IMR-90 (cell line): ENCODE measurements around the gene DDX24.

Source experiments
- POLR2A ChIP-seq: IDR thresholded peaks from 2 replicates; pipeline ENCODE4 v1.6.1; 2012; ENCODE audit warnings: mild to moderate bottlenecking, low read depth, low read length
- RAD21 ChIP-seq: IDR thresholded peaks from 2 replicates; pipeline ENCODE4 v1.6.1; 2012; ENCODE audit warnings: low read length, improper control_type of control experiment
- RCOR1 ChIP-seq: IDR thresholded peaks from 2 replicates; pipeline ENCODE4 v1.6.1; 2012; ENCODE audit warnings: mild to moderate bottlenecking, low read length, improper control_type of control experiment; ENCODE audit not compliant: insufficient replicate concordance
- RFX5 ChIP-seq: IDR thresholded peaks from 2 replicates; pipeline ENCODE4 v1.8.0; 2012; ENCODE audit warnings: low read depth, mild to moderate bottlenecking, low read length, moderate library complexity
- SMC3 ChIP-seq: fragments of 150-350 bp; IDR thresholded peaks from 2 replicates; pipeline ENCODE4 v1.6.1; 2016; ENCODE audit warnings: low read depth, mild to moderate bottlenecking, antibody characterized with exemption, low read length, moderate library complexity
- TF ChIP-seq, protein P1 (sequence below): conservative IDR thresholded peaks from 2 replicates; pipeline ENCODE4 v1.5.1; 2012; ENCODE audit warnings: mild to moderate bottlenecking, low read depth, low read length, improper control_type of control experiment

DNA sequence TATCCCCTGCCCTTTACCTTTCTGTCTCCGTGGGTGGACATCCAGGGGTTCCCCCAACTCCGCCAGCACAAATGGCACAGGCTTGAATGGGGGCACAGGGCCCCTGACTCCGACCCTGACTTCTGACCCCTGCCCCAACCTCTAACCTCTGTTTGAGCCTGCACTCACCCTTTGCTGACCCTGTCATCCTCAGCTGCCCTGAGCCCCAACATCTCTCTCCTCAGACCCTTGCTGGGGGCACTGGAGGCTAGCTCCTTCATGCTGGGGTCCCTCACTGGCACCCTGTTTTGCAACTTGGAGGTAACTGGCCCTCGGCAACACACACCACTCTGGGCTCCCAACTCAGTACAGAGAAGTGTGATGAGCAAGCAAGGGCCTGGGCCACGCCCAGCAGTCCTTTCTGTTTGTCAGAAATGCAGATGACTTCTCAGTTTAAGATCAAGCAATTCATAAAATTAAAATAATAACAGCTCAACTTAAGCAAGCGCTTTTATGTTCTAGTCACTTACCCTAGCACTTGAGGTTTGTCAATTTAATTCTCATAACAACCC is 31.6 kb upstream of the DDX24 start:
- TF ChIP-seq POLR2A (no peak), RFX5 (no peak), RAD21 (no peak), RCOR1 (no peak), SMC3 (no peak)
- TF ChIP-seq, protein P1, sequence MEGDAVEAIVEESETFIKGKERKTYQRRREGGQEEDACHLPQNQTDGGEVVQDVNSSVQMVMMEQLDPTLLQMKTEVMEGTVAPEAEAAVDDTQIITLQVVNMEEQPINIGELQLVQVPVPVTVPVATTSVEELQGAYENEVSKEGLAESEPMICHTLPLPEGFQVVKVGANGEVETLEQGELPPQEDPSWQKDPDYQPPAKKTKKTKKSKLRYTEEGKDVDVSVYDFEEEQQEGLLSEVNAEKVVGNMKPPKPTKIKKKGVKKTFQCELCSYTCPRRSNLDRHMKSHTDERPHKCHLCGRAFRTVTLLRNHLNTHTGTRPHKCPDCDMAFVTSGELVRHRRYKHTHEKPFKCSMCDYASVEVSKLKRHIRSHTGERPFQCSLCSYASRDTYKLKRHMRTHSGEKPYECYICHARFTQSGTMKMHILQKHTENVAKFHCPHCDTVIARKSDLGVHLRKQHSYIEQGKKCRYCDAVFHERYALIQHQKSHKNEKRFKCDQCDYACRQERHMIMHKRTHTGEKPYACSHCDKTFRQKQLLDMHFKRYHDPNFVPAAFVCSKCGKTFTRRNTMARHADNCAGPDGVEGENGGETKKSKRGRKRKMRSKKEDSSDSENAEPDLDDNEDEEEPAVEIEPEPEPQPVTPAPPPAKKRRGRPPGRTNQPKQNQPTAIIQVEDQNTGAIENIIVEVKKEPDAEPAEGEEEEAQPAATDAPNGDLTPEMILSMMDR = no peak
